ENCODE data around the gene PLXNC1. TPM values are rescaled to one million over a fixed set of nuclear protein-coding genes. Genes with fewer than 3 reads are reported as not detected.

The PLXNC1 gene
- total RNA-seq, 1 donor from 2014 or later = 1.8 TPM

- no peaks in the 10 kb centered on the region for H3K27me3 ChIP-seq
- H3K4me1 ChIP-seq = no peaks in the 10 kb centered on the region
- no peak for DNase-seq (ENCODE audit: low spot score in 2 of 2)
- no peak overlapping the region for H3K27ac ChIP-seq
- no peak for TF ChIP-seq CTCF (IDR thresholded peaks at IDR 0.05)
- intact Hi-C loops (cut with DNase I) = no loop called here
- no peaks in the 10 kb centered on the region for H3K36me3 ChIP-seq
- no peak overlapping the region for H3K4me3 ChIP-seq
- H3K9me3 ChIP-seq = no peaks in the 10 kb centered on the region
These were observed 82.1 kb downstream of the PLXNC1 start for GRCh38 chr12:94230357-94230905.

- H3K27me3 ChIP-seq = no peaks in the 10 kb centered on the region
These were observed 83.3 kb downstream of the PLXNC1 start for GRCh38 chr12:94231709-94232108.

GRCh38 chr12:94235848-94236247 is 87.5 kb downstream of the PLXNC1 start:
- Histone ChIP-seq H3K27me3 (no peaks in the 10 kb centered on the region), H3K36me3 (no peaks in the 10 kb centered on the region), H3K4me1 (no peaks in the 10 kb centered on the region), H3K27ac (no peak overlapping the region), H3K9me3 (no peaks in the 10 kb centered on the region), H3K4me3 (no peak overlapping the region)
- intact Hi-C loops (cut with DNase I) = no loop called here
- no peak for DNase-seq (ENCODE audit: low spot score in 2 of 2)
- no peak for TF ChIP-seq CTCF (IDR thresholded peaks at IDR 0.05)

More at GRCh38 chr12:94231709-94232108, 83.3 kb downstream of the PLXNC1 start:
- Histone ChIP-seq H3K9me3 (no peaks in the 10 kb centered on the region), H3K27ac (no peak overlapping the region), H3K36me3 (no peaks in the 10 kb centered on the region), H3K4me3 (no peak overlapping the region), H3K4me1 (no peaks in the 10 kb centered on the region)
- no peak for TF ChIP-seq CTCF (IDR thresholded peaks at IDR 0.05)
- intact Hi-C loops (cut with DNase I) = no loop called here
- DNase-seq (ENCODE audit: low spot score in 2 of 2) = no peak

- TF ChIP-seq CTCF (IDR thresholded peaks at IDR 0.05) = no peak
- Histone ChIP-seq H3K27ac (no peak overlapping the region), H3K9me3 (no peaks in the 10 kb centered on the region), H3K36me3 (no peaks in the 10 kb centered on the region), H3K4me1 (no peaks in the 10 kb centered on the region), H3K4me3 (no peak overlapping the region), H3K27me3 (no peaks in the 10 kb centered on the region)
- no peak for DNase-seq (ENCODE audit: low spot score in 2 of 2)
- intact Hi-C loops (cut with DNase I) = no loop called here
These were observed 91.1 kb downstream of the PLXNC1 start for GRCh38 chr12:94239332-94239993.

GRCh38 chr12:94240171-94240570 is 91.8 kb downstream of the PLXNC1 start:
- H3K27ac ChIP-seq = no peak overlapping the region
- H3K9me3 ChIP-seq = no peaks in the 10 kb centered on the region
- no peak for DNase-seq (ENCODE audit: low spot score in 2 of 2)
- no peak overlapping the region for H3K4me3 ChIP-seq
- no peaks in the 10 kb centered on the region for H3K27me3 ChIP-seq
- intact Hi-C loops (cut with DNase I) = no loop called here
- H3K36me3 ChIP-seq = no peaks in the 10 kb centered on the region
- TF ChIP-seq CTCF (IDR thresholded peaks at IDR 0.05) = no peak
- no peaks in the 10 kb centered on the region for H3K4me1 ChIP-seq
